OCI-LY1 (cell line): Measurements from ENCODE around the gene CPNE5.

Experiments
- H2AFZ ChIP-seq: fragments of 200-600 bp; sonication (generic), shearing (Covaris generic); 2 replicates; pipeline ENCODE4 v1.6.0; 2014; ENCODE audit warnings: antibody characterized with exemption, mild to moderate bottlenecking, low read length
- H3F3A ChIP-seq: fragments of 200-600 bp; sonication (generic), shearing (Covaris generic); 2 replicates; pipeline ENCODE4 v1.6.0; 2014; ENCODE audit warnings: mild to moderate bottlenecking, antibody characterized with exemption, low read length, moderate library complexity; ENCODE audit not compliant: insufficient read depth
- H3K27ac ChIP-seq: fragments of 200-600 bp; sonication (generic); 2 replicates; pipeline ENCODE4 v1.5.1; 2014; ENCODE audit warnings: low read length, mixed run types, mild to moderate bottlenecking, low read depth; ENCODE audit not compliant: poor library complexity, severe bottlenecking
- H3K27me3 ChIP-seq: fragments of 200-600 bp; sonication (generic); 2 replicates; pipeline ENCODE4 v1.6.0; 2014; ENCODE audit warnings: antibody characterized with exemption, mild to moderate bottlenecking, low read length, moderate library complexity; ENCODE audit not compliant: insufficient read depth
- H3K36me3 ChIP-seq: fragments of 200-600 bp; sonication (generic); 2 replicates; pipeline ENCODE4 v1.6.1; 2014; ENCODE audit warnings: mild to moderate bottlenecking, antibody characterized with exemption, low read length, moderate library complexity, mixed read lengths; ENCODE audit not compliant: insufficient read depth
- H3K4me1 ChIP-seq: fragments of 200-600 bp; sonication (generic); 2 replicates; pipeline ENCODE4 v1.5.1; 2014; ENCODE audit warnings: mild to moderate bottlenecking, low read length, moderate library complexity; ENCODE audit not compliant: insufficient read depth, severe bottlenecking
- H3K4me2 ChIP-seq: fragments of 200-600 bp; sonication (generic), shearing (Covaris generic); 2 replicates; pipeline ENCODE4 v1.6.1; 2014; ENCODE audit warnings: low read length
- H3K4me3 ChIP-seq: fragments of 200-600 bp; sonication (generic); 2 replicates; pipeline ENCODE4 v1.5.1; 2014; ENCODE audit warnings: low read length, low read depth, mild to moderate bottlenecking, mixed read lengths; ENCODE audit not compliant: poor library complexity, severe bottlenecking
- H3K79me2 ChIP-seq: fragments of 200-600 bp; shearing (Covaris generic); 2 replicates; pipeline ENCODE4 v1.6.1; 2016; ENCODE audit warnings: mixed run types, low read length, mixed read lengths; ENCODE audit not compliant: insufficient read depth
- H3K9ac ChIP-seq: fragments of 200-600 bp; sonication (generic), shearing (Covaris generic); 2 replicates; pipeline ENCODE4 v1.6.1; 2014; ENCODE audit warnings: mild to moderate bottlenecking, low read length, mixed read lengths
- H3K9me2 ChIP-seq: fragments of 200-600 bp; sonication (generic), shearing (Covaris generic); 2 replicates; pipeline ENCODE4 v1.6.1; 2014; ENCODE audit warnings: low read depth, mild to moderate bottlenecking, low read length, mixed read lengths
- H3K9me3 ChIP-seq: fragments of 200-600 bp; shearing (Covaris generic); 2 replicates; pipeline ENCODE4 v1.6.1; 2014; ENCODE audit warnings: low read length, mixed read lengths
- H4K20me1 ChIP-seq: fragments of 200-600 bp; sonication (generic), shearing (Covaris generic); 2 replicates; pipeline ENCODE4 v1.6.0; 2016; ENCODE audit warnings: mild to moderate bottlenecking, low read length; ENCODE audit not compliant: insufficient read depth
- EZH2 ChIP-seq: fragments of 200-600 bp; sonication (generic), shearing (Covaris generic); IDR thresholded peaks from 2 replicates; pipeline ENCODE4 v1.8.0; 2017; ENCODE audit warnings: borderline replicate concordance, mixed run types, mild to moderate bottlenecking, antibody characterized with exemption, low read length, moderate library complexity, mixed read lengths
- TF ChIP-seq, protein P1 (sequence below): fragments of 200-600 bp; sonication (generic), shearing (Covaris generic); IDR thresholded peaks from 2 replicates; pipeline ENCODE4 v1.5.1; 2017; ENCODE audit warnings: mild to moderate bottlenecking, antibody characterized with exemption, low read length, moderate library complexity, mixed read lengths

Gene CPNE5

DNA sequence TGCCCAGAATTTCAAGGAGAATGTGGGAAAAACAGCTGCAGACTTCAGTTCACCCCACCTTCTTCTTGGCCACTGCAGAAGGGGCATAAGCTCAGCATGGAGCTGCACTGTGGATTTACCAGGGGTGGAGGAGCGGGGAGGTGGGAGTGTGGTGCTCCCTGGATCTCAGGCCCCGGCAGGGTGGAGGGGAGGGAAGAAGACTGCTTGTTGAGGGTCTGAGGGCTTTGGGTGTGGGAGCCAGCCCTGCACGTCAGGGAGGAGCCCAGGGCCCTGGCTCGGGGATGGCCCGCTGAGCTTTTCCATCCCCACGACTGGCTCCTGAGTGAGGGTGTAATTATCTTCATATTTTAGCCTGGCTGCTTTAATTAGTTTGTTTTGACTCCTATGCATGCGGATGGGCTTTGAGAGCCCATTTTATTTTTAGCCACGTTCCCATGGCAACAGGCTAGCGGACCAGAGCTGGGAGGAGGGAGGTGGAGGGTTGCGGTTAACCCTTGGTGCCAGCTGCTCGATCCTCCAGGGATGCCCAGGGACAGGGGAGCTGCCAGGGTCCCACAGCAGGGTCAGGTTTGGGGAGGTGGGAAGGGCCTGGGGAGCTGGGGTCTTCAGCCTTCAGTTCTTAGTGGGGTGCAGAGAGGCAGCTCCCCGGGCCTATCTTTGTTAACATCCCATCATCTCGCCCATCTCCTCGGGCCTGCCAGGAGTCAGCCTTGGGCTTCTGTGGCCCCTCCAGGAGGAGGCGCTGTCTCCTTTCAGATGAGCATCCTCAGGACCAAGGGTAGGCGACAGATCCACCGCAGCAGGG is 73.4 kb downstream of the CPNE5 start:
- Histone ChIP-seq H3K9ac (peak overlapping the region; percentile 68), H3K9me3 (no peaks in the 10 kb centered on the region), H4K20me1 (no peaks in the 10 kb centered on the region), H3K27me3 (no peaks in the 10 kb centered on the region), H3K27ac (peak overlapping the region; percentile 91), H3F3A (no peaks in the 10 kb centered on the region), H2AFZ (no peak overlapping the region), H3K4me3 (peak overlapping the region; percentile 35), H3K36me3 (no peaks in the 10 kb centered on the region), H3K4me2 (peak overlapping the region; percentile 63), H3K4me1 (peaks cover 67% of the 10 kb centered on the region), H3K79me2 (no peaks in the 10 kb centered on the region), H3K9me2 (no peaks in the 10 kb centered on the region)
- TF ChIP-seq, protein P1, sequence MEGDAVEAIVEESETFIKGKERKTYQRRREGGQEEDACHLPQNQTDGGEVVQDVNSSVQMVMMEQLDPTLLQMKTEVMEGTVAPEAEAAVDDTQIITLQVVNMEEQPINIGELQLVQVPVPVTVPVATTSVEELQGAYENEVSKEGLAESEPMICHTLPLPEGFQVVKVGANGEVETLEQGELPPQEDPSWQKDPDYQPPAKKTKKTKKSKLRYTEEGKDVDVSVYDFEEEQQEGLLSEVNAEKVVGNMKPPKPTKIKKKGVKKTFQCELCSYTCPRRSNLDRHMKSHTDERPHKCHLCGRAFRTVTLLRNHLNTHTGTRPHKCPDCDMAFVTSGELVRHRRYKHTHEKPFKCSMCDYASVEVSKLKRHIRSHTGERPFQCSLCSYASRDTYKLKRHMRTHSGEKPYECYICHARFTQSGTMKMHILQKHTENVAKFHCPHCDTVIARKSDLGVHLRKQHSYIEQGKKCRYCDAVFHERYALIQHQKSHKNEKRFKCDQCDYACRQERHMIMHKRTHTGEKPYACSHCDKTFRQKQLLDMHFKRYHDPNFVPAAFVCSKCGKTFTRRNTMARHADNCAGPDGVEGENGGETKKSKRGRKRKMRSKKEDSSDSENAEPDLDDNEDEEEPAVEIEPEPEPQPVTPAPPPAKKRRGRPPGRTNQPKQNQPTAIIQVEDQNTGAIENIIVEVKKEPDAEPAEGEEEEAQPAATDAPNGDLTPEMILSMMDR, result peak; percentile 100
- TF ChIP-seq EZH2, result no peak

DNA sequence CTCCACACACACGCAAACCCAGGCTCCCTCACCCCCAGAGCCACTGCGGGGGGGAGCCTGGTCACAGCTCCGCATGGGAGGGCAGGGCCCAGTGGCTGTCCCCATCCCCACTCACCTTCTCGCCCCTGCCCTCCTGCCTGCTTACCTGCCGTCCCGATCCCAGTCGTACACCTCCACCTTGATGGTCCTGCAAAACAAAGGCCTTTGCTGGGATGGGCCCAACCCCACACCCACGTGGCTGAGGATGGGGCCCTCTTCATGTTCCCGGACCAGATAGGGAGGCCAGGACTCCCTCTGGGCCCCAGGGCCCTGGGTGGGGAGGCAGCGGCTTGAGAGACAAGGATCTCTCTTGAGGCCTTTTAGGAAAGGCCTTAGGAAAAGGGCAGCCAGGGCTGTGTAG is 74.1 kb downstream of the CPNE5 start:
- Histone ChIP-seq H2AFZ (no peak overlapping the region), H3K36me3 (no peaks in the 10 kb centered on the region), H3K79me2 (no peaks in the 10 kb centered on the region), H3K4me1 (peaks cover 73% of the 10 kb centered on the region), H3K4me2 (peak overlapping the region; percentile 63), H3K9ac (peak overlapping the region; percentile 68), H3F3A (no peaks in the 10 kb centered on the region), H3K4me3 (peak overlapping the region; percentile 35), H3K27me3 (no peaks in the 10 kb centered on the region), H3K9me3 (no peaks in the 10 kb centered on the region), H3K9me2 (no peaks in the 10 kb centered on the region), H3K27ac (peak overlapping the region; percentile 91), H4K20me1 (no peaks in the 10 kb centered on the region)
- TF ChIP-seq, protein P1, result no peak
- TF ChIP-seq EZH2, result no peak

DNA sequence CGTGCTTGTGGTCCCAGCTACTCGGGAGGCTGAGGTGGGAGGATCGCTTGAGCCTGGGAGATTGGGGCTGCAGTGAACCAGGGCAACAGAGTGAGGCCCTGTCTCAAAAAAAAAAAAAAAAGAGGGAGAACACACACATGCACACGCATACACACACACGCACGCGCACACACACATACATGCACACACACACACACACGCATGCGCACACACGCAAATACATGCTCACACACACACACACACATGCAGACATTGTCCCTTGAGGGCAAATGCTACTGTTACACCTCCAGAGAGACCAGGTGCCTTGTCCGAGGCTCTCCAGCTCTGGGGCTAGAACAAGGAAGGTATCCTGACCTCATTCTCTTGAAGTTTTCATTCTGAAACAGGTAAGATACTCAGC is 77.1 kb downstream of the CPNE5 start:
- H3K4me3 ChIP-seq, result no peak overlapping the region
- no peaks in the 10 kb centered on the region for H3K9me2 ChIP-seq
- H3K36me3 ChIP-seq, result no peaks in the 10 kb centered on the region
- no peak overlapping the region for H3K4me2 ChIP-seq
- H3K4me1 ChIP-seq, result peaks cover 74% of the 10 kb centered on the region
- H3K27ac ChIP-seq, result peak overlapping the region; percentile 22
- H3K9me3 ChIP-seq, result no peaks in the 10 kb centered on the region
- no peaks in the 10 kb centered on the region for H3K79me2 ChIP-seq
- no peaks in the 10 kb centered on the region for H3K27me3 ChIP-seq
- no peak for TF ChIP-seq EZH2
- TF ChIP-seq, protein P1, result no peak
- no peaks in the 10 kb centered on the region for H4K20me1 ChIP-seq
- no peak overlapping the region for H2AFZ ChIP-seq
- H3F3A ChIP-seq, result no peaks in the 10 kb centered on the region; the same call in 1 of the 2 replicates
- H3K9ac ChIP-seq, result no peak overlapping the region
